ENCODE data around the gene NR2E3.

Gene NR2E3

GRCh38 chr15:71822890-71823630, 12.7 kb downstream of the NR2E3 start:
- Histone ChIP-seq H3K27me3 (ENCODE audit: control insufficient read depth, low read length) (no peaks in the 10 kb centered on the region), H3K4me2 (ENCODE audit: low read length) (no peak overlapping the region), H3K9me2 (replicated peaks; ENCODE audit: control insufficient read depth, low read length) (no peaks in the 10 kb centered on the region), H3K36me3 (ENCODE audit: control insufficient read depth, low read length) (peaks cover 43% of the 10 kb centered on the region), H3K79me2 (ENCODE audit: control insufficient read depth, low read length) (no peaks in the 10 kb centered on the region), H4K20me1 (ENCODE audit: control insufficient read depth, insufficient read depth, low read depth, low read length) (no peaks in the 10 kb centered on the region), H3K9me3 (ENCODE audit: control insufficient read depth, insufficient read depth, low read length) (no peaks in the 10 kb centered on the region), H3K4me3 (ENCODE audit: low read length) (no peak overlapping the region), H3K4me1 (ENCODE audit: control insufficient read depth, low read length) (no peaks in the 10 kb centered on the region), H3F3A (ENCODE audit: control insufficient read depth, insufficient read depth) (no peaks in the 10 kb centered on the region), H3K27ac (ENCODE audit: low read depth, low read length) (no peak overlapping the region)
- no peak for TF ChIP-seq CTCF (IDR thresholded peaks at IDR 0.05; ENCODE audit: low read depth, low read length, poor library complexity, severe bottlenecking)
- no peak for TF ChIP-seq EZH2phosphoT487 (IDR thresholded peaks at IDR 0.05; ENCODE audit: borderline replicate concordance, low read length)

DNA sequence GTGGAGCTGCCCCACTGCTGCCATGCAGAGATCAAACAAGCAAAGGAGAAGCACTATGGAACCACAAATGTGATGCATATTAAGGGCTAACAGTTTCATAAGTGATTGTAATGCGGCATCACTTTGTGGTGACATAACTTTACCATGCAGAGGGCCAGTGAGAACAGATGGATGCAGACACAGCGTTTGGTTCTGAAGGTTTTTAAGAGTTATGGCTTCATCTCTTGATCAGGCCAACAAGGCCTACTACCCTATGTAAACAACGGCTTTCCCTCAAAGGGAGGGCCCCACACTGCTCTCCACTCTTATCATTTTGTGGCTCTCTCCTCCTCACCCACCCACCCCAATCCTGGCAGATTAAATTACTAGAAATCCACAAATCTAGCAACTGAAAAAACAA, 13.4 kb downstream of the NR2E3 start:
- TF ChIP-seq EZH2phosphoT487 (IDR thresholded peaks at IDR 0.05; ENCODE audit: borderline replicate concordance, low read length) (no peak), CTCF (IDR thresholded peaks at IDR 0.05; ENCODE audit: low read depth, low read length, poor library complexity, severe bottlenecking) (no peak)
- H3K79me2 ChIP-seq (ENCODE audit: control insufficient read depth, low read length) = no peaks in the 10 kb centered on the region
- no peaks in the 10 kb centered on the region for H3K4me1 ChIP-seq (ENCODE audit: control insufficient read depth, low read length)
- H4K20me1 ChIP-seq (ENCODE audit: control insufficient read depth, insufficient read depth, low read depth, low read length) = no peaks in the 10 kb centered on the region
- H3K9me2 ChIP-seq (replicated peaks; ENCODE audit: control insufficient read depth, low read length) = no peaks in the 10 kb centered on the region
- H3K4me2 ChIP-seq (ENCODE audit: low read length) = no peak overlapping the region
- no peak overlapping the region for H3K4me3 ChIP-seq (ENCODE audit: low read length)
- no peaks in the 10 kb centered on the region for H3K9me3 ChIP-seq (ENCODE audit: control insufficient read depth, insufficient read depth, low read length)
- no peaks in the 10 kb centered on the region for H3F3A ChIP-seq (ENCODE audit: control insufficient read depth, insufficient read depth)
- H3K27ac ChIP-seq (ENCODE audit: low read depth, low read length) = no peak overlapping the region
- H3K27me3 ChIP-seq (ENCODE audit: control insufficient read depth, low read length) = no peaks in the 10 kb centered on the region
- H3K36me3 ChIP-seq (ENCODE audit: control insufficient read depth, low read length) = peaks cover 51% of the 10 kb centered on the region

DNA sequence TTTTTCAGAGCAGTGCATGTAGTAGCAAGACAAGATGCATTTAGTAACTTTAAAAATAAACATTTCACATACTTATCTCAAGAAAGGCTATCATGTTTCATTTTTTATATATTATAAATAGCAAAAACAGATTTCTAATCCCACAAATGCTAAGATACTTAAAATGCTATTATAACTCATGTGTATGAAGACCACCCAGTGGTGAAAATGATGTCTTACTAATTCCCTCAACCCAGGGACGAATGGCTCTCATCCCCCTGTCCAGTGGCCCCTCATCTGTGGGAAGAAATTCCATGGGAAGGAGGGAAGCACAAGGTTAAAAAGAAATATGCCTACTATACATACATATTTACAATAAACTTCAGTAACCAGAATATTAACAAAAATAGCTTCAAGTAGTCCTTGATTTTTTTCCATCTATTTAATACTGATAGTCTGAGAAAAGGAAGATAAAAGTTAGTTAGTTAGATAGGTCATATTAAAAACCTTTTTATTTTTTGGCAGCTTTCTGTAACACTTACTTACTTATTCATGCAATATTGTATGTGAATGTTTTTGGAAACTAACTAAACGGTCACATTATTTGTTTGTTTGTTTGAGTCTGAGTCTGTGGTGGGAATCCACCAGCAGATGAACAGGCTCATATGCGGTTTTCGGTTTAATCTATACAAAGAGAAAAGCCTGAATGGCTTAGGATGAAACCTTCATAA, 14.8 kb downstream of the NR2E3 start:
- Histone ChIP-seq H3K27me3 (ENCODE audit: control insufficient read depth, low read length) (no peaks in the 10 kb centered on the region), H3K4me1 (ENCODE audit: control insufficient read depth, low read length) (no peaks in the 10 kb centered on the region), H3K4me3 (ENCODE audit: low read length) (no peak overlapping the region), H3K4me2 (ENCODE audit: low read length) (no peak overlapping the region), H3K36me3 (ENCODE audit: control insufficient read depth, low read length) (peaks cover 65% of the 10 kb centered on the region), H3K9me2 (replicated peaks; ENCODE audit: control insufficient read depth, low read length) (no peaks in the 10 kb centered on the region), H3K27ac (ENCODE audit: low read depth, low read length) (no peak overlapping the region), H3K9me3 (ENCODE audit: control insufficient read depth, insufficient read depth, low read length) (no peaks in the 10 kb centered on the region), H4K20me1 (ENCODE audit: control insufficient read depth, insufficient read depth, low read depth, low read length) (no peaks in the 10 kb centered on the region), H3F3A (ENCODE audit: control insufficient read depth, insufficient read depth) (no peaks in the 10 kb centered on the region), H3K79me2 (ENCODE audit: control insufficient read depth, low read length) (no peaks in the 10 kb centered on the region)
- TF ChIP-seq CTCF (IDR thresholded peaks at IDR 0.05; ENCODE audit: low read depth, low read length, poor library complexity, severe bottlenecking) (no peak), EZH2phosphoT487 (IDR thresholded peaks at IDR 0.05; ENCODE audit: borderline replicate concordance, low read length) (no peak)

Measured in DOHH2 (cell line).